HPDE6-E6E7 (cell line): Measurements from ENCODE around the gene ZNF431.
A peak's percentile ranks its signal among the peaks of the same experiment; 100 is the strongest.
"Not testable (repeated sequence)": the region's sequence is repeated elsewhere in the genome, so short reads cannot be mapped to it uniquely, and the experiment has no call there.

Source experiments
- DNase-seq: peaks from one replicate; pipeline ENCODE4 v3.0.0; 2011; ENCODE audit warnings: missing footprints; ENCODE audit errors: extremely low spot score

The ZNF431 gene

DNA sequence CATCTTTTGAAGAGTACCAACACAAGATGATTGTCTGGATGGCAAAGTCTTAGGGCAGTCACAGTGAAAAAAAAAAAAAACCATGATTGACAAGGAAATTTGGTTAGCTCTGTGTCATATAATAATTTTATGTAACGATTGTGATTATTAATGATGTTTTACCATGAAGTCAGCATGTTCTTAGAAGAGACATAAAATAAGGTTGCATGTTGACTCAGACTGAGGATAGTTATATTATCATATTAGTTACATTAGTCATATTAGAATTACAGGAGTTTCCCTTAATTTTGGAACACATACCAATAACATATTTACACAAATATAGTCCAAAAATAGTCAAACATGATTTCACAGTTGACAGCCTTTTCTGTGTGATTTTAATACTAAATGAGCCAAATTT is 5.7 kb downstream of the ZNF431 start:
- DNase-seq: no peak

DNA sequence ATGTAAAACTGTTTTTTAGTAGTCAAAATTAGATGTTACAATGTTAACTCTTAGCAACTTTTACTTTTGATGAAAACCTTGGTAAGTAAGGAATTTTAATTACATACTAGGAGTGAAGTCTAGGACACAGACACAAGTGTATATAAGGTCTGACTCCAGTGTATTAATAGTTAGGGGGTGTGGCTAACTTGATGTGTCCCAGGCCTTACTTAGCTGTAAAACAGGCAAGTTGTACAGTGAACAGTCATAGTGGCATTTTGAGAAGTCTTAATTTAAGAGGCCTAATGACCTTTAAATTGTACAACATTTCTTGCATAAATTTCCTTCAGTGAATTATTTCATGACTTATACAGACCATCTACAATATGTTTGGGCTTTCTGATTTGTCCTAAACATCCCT is 6.8 kb downstream of the ZNF431 start:
- no peak for DNase-seq

DNA sequence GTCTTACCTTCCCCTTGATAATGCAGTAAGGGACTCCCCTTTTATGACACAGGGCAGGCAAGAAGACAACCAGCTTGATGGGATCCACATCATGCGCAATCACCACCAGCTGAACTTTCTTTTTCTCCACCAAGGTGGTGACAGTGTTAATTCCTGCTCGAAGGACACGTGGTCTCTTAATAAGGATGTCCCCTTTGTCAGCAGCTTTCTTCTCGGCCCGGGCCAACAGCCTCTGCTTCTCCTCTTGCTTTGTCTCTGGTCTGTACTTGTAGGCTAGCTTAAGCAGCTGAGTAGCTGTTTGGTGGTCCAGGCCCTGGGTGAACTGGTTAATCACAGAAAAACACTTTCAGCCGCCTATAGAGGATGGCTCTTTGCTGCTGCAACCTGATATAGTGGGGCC is 8.0 kb downstream of the ZNF431 start:
- DNase-seq: no peak

DNA sequence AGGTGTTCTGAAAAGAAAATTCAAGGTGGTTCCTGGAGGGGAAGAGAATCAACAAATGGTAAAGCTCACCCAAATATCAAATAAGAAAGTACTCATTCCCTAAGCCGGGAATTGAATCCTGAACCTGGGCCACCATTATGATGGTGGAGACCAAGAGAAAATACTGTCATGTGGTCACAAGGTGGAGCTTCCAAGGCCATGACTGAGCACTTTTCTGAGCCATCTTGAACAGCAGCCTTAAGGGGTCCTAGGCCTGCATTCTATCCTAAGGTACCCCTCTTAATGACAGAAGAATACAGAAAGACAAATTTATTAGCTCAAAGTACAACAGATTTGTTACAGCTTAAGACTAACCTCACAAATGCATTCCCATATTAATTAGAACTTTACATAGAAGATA is 9.6 kb downstream of the ZNF431 start:
- no peak for DNase-seq

DNA sequence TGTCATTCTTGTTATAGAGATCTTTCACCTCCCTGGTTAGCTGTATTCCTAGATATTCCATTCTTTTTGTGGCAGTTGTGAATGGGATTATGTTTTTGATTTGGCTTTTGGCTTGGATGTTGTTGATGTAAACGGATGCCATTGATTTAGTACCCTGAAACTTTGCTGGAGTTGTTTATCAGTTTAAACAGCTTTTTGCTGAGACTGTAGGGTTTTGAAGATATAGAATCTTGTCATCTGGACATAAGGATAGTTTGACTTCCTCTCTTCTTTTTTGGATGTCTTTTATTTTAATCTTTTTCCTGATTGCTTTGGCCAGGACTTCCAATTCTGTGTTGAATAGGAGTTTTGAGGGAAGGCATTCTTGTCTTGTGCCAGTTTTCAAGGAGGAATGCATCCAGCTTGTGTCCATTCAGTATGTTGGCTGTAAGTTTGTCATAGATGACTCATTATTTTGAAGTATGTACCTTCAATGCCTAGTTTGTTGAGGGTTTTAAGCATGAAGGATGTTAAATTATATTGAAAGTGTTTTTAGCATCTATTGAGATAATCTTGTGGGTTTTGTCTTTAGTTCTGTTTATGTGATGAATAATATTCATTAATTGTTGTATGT is 16.8 kb downstream of the ZNF431 start:
- DNase-seq: no peak

DNA sequence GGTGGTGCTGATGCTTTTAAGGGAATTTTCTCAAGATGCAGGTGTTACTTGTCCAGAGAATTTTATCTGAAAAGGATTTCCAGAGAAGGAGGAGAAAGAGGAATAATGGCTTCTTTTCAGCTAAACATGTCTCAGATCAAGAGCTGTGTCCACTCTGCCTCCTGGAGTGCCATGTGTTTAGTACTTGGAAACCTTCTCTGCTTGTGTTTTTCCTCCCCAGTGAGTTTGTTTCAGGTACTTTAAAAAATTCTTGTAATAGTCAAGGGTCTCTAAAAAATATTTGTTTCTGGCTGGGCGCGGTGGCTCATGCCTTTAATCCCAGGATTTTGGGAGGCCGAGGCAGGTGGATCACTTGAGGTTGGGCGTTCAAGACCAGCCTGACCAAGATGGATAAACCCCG is 22.7 kb downstream of the ZNF431 start:
- no peak for DNase-seq

DNA sequence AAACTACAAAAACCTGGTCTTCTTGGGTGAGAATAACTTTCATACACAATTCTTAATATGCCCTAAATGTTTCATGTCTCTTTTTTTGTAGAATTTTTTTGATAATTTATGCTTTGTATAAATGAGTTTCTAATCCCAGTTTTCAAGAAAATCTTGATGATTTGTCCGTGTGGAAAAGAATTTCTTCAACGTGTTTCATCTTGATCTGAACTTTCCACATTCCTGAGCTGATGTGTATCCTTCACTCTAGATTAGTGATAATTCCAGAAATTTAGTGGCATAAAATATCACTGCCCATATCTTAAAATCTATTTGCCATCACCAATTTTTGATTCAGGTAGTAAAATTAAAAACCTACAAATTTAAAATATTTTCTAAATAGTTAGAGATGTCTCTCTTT is 24.6 kb downstream of the ZNF431 start:
- no peak for DNase-seq

DNA sequence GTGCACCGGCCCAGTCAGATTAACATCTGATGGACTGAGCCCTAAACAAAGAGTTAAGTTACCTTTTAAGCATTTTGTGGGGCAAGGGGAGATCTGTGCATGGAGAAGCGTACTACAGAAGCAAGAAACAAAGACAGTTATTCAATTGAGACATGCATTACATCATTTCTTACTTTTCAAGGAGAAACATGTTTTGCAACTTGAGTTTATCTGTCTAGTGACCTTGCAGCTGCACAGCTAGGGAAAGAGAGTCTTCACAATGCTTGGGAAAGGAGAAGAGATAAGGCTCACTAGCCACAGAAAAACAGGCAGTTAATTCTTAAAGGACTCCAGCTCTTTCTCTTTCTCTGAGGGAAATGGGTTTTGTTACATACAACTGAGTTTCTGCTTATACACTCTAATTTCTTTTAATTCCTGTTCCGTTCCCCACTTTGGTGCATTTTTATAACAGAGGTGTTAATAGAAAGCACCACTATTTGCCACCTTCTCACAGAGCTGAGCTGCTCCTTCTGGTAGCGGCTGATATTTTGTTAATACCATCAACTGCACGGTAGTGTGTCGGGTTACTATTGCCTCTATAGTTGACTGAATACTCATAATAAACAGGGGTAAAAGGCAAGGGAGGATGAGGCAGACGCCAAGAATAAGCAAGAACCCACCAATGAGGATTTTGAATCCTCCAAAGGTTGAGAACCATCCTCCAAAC is 55.9 kb downstream of the ZNF431 start:
- no peak for DNase-seq

DNA sequence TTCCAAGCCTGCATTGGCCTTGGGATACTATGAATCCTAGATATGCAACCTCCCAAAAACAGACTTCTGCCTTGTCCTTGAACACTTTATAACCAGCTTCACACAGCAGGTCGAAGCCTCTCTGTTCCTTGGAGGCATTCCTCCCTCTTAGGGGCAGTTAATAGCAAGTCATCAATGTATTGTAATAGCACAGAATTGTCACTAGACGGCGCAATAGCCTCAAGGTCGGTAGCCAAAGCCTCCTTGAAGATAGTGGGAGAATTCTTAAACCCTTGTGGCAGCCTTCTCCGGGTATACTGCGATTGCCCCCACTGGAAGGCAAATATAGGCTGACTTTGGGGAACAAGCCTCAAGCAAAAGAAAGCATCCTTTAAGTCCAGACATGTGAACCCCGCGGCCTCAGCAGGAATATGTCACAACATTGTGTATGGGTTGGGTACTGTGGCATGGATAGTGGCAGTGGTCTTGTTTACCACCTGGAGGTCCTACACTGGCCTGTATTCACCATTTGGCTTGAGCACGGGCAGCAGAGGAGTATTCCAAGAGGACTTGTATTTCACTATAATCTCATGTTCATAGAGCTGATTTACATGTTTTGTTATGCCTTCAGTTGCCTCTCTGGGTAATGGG is 61.1 kb downstream of the ZNF431 start:
- peak; percentile 23 for DNase-seq

DNA sequence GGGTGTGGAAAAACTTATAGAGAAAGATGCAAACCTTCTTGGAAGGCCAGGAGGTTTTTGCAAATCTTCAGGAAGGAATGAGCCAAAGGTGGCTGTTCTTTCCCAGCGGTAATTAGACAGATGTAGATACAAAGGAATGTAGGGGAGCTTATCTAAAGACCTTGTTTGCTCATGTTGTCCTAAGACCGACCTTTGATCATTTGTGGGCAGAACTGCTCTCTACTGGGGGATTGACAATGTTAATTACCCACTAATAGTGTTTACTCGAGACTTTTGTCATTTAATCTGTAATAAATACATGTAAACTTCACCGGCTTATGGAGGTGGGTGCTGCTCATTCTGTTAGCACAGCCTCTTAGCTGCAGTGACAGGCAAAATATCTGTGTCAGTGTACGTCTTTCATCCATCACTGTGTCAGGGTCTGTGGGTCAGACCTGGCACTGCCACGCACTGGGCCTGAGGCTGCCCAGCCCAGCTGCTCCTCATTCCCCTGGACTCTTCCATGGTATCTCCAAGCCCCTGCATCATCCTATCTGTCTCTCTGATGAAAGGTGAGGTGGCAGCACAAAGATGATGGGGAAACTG is 68.3 kb downstream of the ZNF431 start:
- DNase-seq: no peak

DNA sequence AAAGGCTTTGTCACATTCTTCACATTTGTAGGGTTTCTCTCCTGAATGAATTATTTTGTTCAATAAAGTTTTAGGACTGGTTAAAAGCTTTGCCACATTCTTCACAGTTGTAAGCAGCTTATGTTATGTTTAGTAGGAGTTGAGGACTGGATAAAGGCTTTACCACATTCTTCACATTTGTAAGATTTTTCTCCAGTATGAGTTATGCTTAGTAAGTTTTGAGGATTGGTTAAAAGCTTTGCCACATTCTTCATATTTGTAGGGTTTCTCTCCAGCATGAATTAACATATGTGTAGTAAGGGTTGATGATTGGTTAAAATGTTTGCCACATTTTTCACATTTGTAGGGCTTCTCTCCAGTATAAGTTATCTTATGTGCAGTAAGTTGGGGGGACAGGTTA is 79.9 kb downstream of the ZNF431 start:
- DNase-seq: no peak

DNA sequence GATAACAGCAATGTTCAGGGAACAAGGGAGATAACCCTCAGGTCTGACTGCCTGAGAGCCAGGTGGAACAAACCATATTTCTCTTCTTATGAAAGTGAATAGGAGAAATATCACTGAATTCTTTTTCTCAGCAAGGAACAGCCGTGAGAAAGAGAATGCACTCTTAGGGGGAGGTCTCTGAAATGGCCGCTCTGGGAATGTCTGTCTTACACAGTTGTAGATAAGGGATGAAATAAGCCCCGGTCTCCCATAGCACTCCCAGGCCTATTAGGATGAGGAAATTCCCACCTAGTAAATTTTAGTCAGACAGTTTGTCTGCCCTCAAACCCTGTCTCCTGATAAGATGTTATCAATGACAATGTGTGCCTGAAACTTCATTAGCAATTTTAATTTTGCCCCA is 88.1 kb downstream of the ZNF431 start:
- not testable (repeated sequence) for DNase-seq

DNA sequence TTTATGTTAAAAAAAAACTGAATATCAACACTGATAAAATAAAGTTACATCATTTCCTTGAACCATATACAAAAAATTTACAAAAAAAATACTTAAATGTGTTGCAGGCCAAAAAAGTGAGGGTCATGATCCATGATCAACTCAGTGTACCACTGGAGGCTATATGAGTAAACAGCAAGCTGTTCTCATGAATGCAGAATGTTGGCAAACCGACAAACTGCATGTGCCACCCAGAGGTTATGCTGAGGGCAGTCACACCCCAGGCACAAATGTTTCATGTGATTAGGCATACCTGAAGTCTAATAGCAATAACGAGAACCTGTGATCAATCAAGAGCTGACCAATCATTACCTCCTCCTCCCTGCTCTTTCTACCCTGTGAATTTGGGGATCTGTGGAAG is 91.9 kb downstream of the ZNF431 start:
- no peak for DNase-seq

DNA sequence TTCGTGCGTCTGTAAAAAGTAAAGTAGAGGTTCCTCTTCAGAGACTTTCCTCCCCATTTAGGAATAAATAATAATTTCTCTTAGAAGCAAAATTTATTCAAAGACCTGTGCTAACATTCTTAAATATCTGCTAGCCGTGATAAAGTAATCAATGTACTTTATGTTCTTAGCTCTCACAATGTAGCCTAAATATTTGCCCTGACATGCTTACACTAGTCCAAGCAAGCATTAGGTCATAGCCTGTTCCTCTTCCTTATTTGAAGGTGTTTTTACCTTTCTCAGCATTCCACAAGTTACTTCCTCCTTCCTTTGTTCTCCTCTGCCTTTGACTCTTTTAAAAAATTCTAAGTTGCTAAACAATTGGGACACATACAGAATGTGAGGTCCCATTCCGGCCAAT is 94.9 kb downstream of the ZNF431 start:
- not testable (repeated sequence) for DNase-seq

DNA sequence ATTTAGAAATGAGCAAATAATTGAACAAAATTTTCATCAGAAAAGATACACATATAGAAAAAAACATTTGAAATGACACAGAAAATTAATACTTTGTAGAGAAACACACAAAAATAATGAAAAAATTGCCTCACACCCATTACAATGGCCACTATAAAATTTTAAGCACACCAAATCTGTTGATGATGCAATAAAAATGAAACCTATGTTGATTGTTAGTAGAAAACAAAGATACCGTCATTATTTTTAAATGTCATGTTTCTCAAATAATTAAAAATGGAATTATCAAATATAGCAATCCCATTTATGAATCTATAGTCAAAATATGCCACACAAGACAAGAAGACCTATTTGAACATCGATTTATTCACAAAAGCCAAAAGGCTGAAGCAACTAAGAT is 96.8 kb downstream of the ZNF431 start:
- no peak for DNase-seq
